CD14-positive monocyte (primary cell): ENCODE data around the gene THSD7B. TPM values are rescaled to one million over a fixed set of nuclear protein-coding genes. Genes with fewer than 3 reads are reported as not detected.

ENCODE experiments used
- DNase-seq, 3 donors: peaks; one replicate each; pipeline ENCODE4 v3.0.0-alpha.2; 2011 to 2022
- H2AFZ ChIP-seq: 2 replicates; pipeline ENCODE4 v1.6.0; 2012; ENCODE audit warnings: mild to moderate bottlenecking, low read depth, low read length, inconsistent platforms; ENCODE audit not compliant: insufficient read depth, poor library complexity, severe bottlenecking
- H3K27ac ChIP-seq, 2 donors: 1 replicate in 1 of 2; 2 replicates in 1 of 2; pipeline ENCODE4 v1.5.1; 2012 to 2013; ENCODE audit warnings: low read length in 2 of 2, control low read depth in 1 of 2, inconsistent platforms in 1 of 2, low read depth in 1 of 2, mild to moderate bottlenecking in 1 of 2
- H3K27me3 ChIP-seq, 2 donors: one replicate each; pipeline versions ENCODE4 v1.6.0 to v1.6.1; 2011 to 2013; ENCODE audit warnings: low read length in 2 of 2; ENCODE audit not compliant: control insufficient read depth in 2 of 2, insufficient read depth in 2 of 2
- H3K36me3 ChIP-seq, 2 donors: replicated peaks in 1 of 2; 1 replicate in 1 of 2; 2 replicates in 1 of 2; pipeline versions ENCODE4 v1.5.1 to v1.6.1; 2012 to 2013; ENCODE audit warnings: low read length in 2 of 2, control low read depth in 1 of 2, inconsistent platforms in 1 of 2, mild to moderate bottlenecking in 1 of 2; ENCODE audit not compliant: insufficient read depth in 2 of 2, control insufficient read depth in 1 of 2
- H3K4me1 ChIP-seq, 2 donors: 1 replicate in 1 of 2; 2 replicates in 1 of 2; pipeline versions ENCODE4 v1.5.1 to v1.6.1; 2012 to 2013; ENCODE audit warnings: low read length in 2 of 2, control low read depth in 1 of 2, inconsistent platforms in 1 of 2, mild to moderate bottlenecking in 1 of 2, moderate library complexity in 1 of 2; ENCODE audit not compliant: insufficient read depth in 2 of 2, control insufficient read depth in 1 of 2
- H3K4me2 ChIP-seq: replicated peaks from 2 replicates; pipeline ENCODE3; 2012; ENCODE audit warnings: low read length, moderate library complexity, mild to moderate bottlenecking; ENCODE audit not compliant: poor library complexity, severe bottlenecking; ENCODE audit errors: extremely low read depth
- H3K4me3 ChIP-seq, 3 experiments: fragments of 200-600 bp in 1 of 3; sonication (generic) in 1 of 3; replicated peaks in 1 of 3; 1 replicate in 2 of 3; 2 replicates in 1 of 3; pipeline ENCODE4 v1.5.1; 2011 to 2013; ENCODE audit warnings: low read length in 3 of 3, mild to moderate bottlenecking in 3 of 3, control low read depth in 2 of 3, low read depth in 2 of 3, inconsistent platforms in 1 of 3, moderate library complexity in 1 of 3
- H3K79me2 ChIP-seq: 2 replicates; pipeline ENCODE4 v1.6.0; 2012; ENCODE audit warnings: mild to moderate bottlenecking, control low read depth, inconsistent platforms, low read length, moderate library complexity; ENCODE audit not compliant: insufficient read depth
- H3K9ac ChIP-seq: 2 replicates; pipeline ENCODE4 v1.6.0; 2017; ENCODE audit warnings: low read length, mild to moderate bottlenecking; ENCODE audit not compliant: insufficient read depth, poor library complexity, severe bottlenecking
- H3K9me3 ChIP-seq, 2 donors: replicated peaks in 1 of 2; 1 replicate in 1 of 2; 2 replicates in 1 of 2; pipeline versions ENCODE4 v1.5.1 to v1.6.1; 2012 to 2013; ENCODE audit warnings: low read length in 2 of 2, control low read depth in 1 of 2; ENCODE audit not compliant: control insufficient read depth in 1 of 2, insufficient read depth in 1 of 2
- H4K20me1 ChIP-seq: 2 replicates; pipeline ENCODE4 v1.6.0; 2012; ENCODE audit warnings: mild to moderate bottlenecking, low read length, control low read depth, moderate library complexity; ENCODE audit not compliant: insufficient read depth
- H3K27ac Mint-ChIP-seq, 7 donors: one replicate each; pipeline ENCODE4 v1.8.0; 2020; ENCODE audit warnings: mild to moderate bottlenecking in 7 of 7, mixed read lengths in 7 of 7, moderate library complexity in 6 of 7, inconsistent platforms in 2 of 7
- H3K27me3 Mint-ChIP-seq, 3 donors: one replicate each; pipeline ENCODE4 v1.8.0; 2021 to 2022; ENCODE audit warnings: low read depth in 3 of 3, mild to moderate bottlenecking in 3 of 3, mixed read lengths in 3 of 3, moderate library complexity in 3 of 3, inconsistent platforms in 1 of 3
- H3K36me3 Mint-ChIP-seq, 2 donors: one replicate each; pipeline ENCODE4 v1.8.0; 2020; ENCODE audit warnings: mixed read lengths in 2 of 2, inconsistent platforms in 1 of 2, mild to moderate bottlenecking in 1 of 2
- H3K4me1 Mint-ChIP-seq: one replicate; pipeline ENCODE4 v1.8.0; 2020; ENCODE audit warnings: mild to moderate bottlenecking, mixed read lengths
- H3K4me3 Mint-ChIP-seq, 2 donors: one replicate each; pipeline ENCODE4 v1.8.0; 2020; ENCODE audit warnings: mild to moderate bottlenecking in 2 of 2, mixed read lengths in 2 of 2, moderate library complexity in 1 of 2
- H3K9me3 Mint-ChIP-seq, 7 donors: one replicate each; pipeline ENCODE4 v1.8.0; 2020 to 2022; ENCODE audit warnings: mixed read lengths in 7 of 7, mild to moderate bottlenecking in 6 of 7, moderate library complexity in 6 of 7, inconsistent platforms in 2 of 7
- CTCF ChIP-seq: fragments of 200-600 bp; IDR thresholded peaks from one replicate; pipeline ENCODE4 v1.8.0; 2022; ENCODE audit warnings: antibody characterized with exemption, mild to moderate bottlenecking
- WGBS: methylation state at CpG from one replicate; pipeline ENCODE4 v1.1.5; 2013; ENCODE audit warnings: missing lambda C conversion rate; ENCODE audit not compliant: insufficient coverage; 5-methylcytosine and 5-hydroxymethylcytosine counted together
- intact Hi-C, 2 donors: fragments of 100-400 bp; cut with micrococcal nuclease; formaldehyde crosslinking; loops; one replicate each; pipeline versions ENCODE4 v1.15.0 to v1.15.1; 2023
- polyA plus RNA-seq, 3 donors: library from polyadenylated mRNA; depleted of rRNA in 1 of 3; unstranded in 2 of 3; stranded (reverse) in 1 of 3; fragments of 300-500 nt in 2 of 3; fragments of >200 nt in 1 of 3; fragmentation: Illumina TruSeq in 2 of 3; gene quantifications; 1 replicate in 2 of 3; 2 replicates in 1 of 3; pipeline ENCODE4 v1.2.3, GENCODE V29; 2012 to 2021

The THSD7B gene
- polyA plus RNA-seq, 3 donors, result not detected

GRCh38 chr2:137379186-137379585, 613.8 kb downstream of the THSD7B start:
- no peak overlapping the region for H3K4me2 ChIP-seq

GRCh38 chr2:137380610-137381009, 615.3 kb downstream of the THSD7B start:
- no peaks in the 10 kb centered on the region for H3K4me1 Mint-ChIP-seq
- 90% methylated on average over 2 of the region's 4 CpGs for WGBS
- Histone ChIP-seq H3K27ac (no peak overlapping the region), H3K4me1 (no peaks in the 10 kb centered on the region), H3K4me2 (no peak overlapping the region), H3K36me3 (no peaks in the 10 kb centered on the region), H2AFZ (no peak overlapping the region), H3K79me2 (no peaks in the 10 kb centered on the region), H4K20me1 (no peaks in the 10 kb centered on the region), H3K4me3 (no peak overlapping the region), H3K9ac (no peak overlapping the region), H3K9me3 (peaks cover 47 to 53% of the 10 kb centered on the region in 2 donors), H3K27me3 (no peaks in the 10 kb centered on the region)
- no peak overlapping the region for H3K4me3 Mint-ChIP-seq
- H3K36me3 Mint-ChIP-seq, result no peaks in the 10 kb centered on the region
- no peaks in the 10 kb centered on the region for H3K27me3 Mint-ChIP-seq
- no peak for DNase-seq
- TF ChIP-seq CTCF, result no peak
- no peak overlapping the region for H3K27ac Mint-ChIP-seq
- H3K9me3 Mint-ChIP-seq, result peaks cover 3 to 50% (median 20%) of the 10 kb centered on the region in 7 donors
- intact Hi-C loops, result no loop called here

More at GRCh38 chr2:137379186-137379585, 613.8 kb downstream of the THSD7B start:
- Histone ChIP-seq H3K79me2 (no peaks in the 10 kb centered on the region), H3K9me3 (peaks cover 40 to 42% of the 10 kb centered on the region in 2 donors), H3K27me3 (no peaks in the 10 kb centered on the region), H2AFZ (no peak overlapping the region), H4K20me1 (no peaks in the 10 kb centered on the region), H3K4me1 (no peaks in the 10 kb centered on the region), H3K4me3 (no peak overlapping the region), H3K27ac (no peak overlapping the region), H3K9ac (no peak overlapping the region), H3K36me3 (no peaks in the 10 kb centered on the region)
- intact Hi-C loops, result no loop called here
- Mint-ChIP-seq H3K4me1 (no peaks in the 10 kb centered on the region), H3K4me3 (no peak overlapping the region), H3K27me3 (no peaks in the 10 kb centered on the region), H3K27ac (no peak overlapping the region), H3K9me3 (peaks cover 3 to 41% (median 16%) of the 10 kb centered on the region in 7 donors), H3K36me3 (no peaks in the 10 kb centered on the region)
- 100% methylated on average over 2 of the region's 3 CpGs for WGBS
- no peak for TF ChIP-seq CTCF
- DNase-seq, result no peak
